NCI-H748 (cell line): ENCODE data around the gene ITM2B.
"Not testable (repeated sequence)": the region's sequence is repeated elsewhere in the genome, so short reads cannot be mapped to it uniquely, and the experiment has no call there.

Experiments
- DNase-seq: peaks from one replicate; lab custom pipeline; 2025; ENCODE audit not compliant: unreplicated experiment; lab: John Stamatoyannopoulos, UW

The ITM2B gene

DNA sequence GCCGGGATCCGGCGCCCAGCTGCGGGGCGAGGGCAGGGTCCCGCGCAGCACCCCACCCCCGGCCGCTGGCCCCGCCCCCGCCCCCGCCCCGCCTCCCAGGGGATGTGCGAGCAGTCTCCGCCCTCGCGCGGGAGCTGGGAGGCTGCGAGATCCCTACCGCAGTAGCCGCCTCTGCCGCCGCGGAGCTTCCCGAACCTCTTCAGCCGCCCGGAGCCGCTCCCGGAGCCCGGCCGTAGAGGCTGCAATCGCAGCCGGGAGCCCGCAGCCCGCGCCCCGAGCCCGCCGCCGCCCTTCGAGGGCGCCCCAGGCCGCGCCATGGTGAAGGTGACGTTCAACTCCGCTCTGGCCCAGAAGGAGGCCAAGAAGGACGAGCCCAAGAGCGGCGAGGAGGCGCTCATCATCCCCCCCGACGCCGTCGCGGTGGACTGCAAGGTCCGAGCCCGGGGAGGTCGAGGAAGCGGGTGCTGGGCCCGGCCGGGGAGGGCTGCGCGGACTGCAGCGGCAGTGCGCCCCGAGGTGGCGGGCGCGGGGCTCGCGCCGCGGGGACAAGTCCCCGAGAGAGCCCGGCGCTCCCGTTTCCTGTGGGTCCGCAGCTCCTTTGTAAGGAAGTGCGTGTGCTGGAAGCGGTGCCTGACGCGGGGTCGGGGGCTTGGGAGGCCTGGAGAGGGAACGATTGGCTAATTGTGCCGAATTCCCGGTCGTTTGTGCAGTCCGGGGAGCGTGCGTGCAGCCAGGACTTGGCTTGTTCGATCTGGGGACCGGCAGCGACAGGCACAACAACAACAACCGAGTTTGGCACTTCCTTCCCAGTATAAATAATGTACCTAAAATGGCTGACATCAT, at the start of gene ITM2B:
Gene ITM2B, plus strand, starts transcription at position 161 of the 843 bp plus-strand sequence. Its CDS starts 155 bp downstream, at position 316.
- DNase-seq = peak; percentile 77

DNA sequence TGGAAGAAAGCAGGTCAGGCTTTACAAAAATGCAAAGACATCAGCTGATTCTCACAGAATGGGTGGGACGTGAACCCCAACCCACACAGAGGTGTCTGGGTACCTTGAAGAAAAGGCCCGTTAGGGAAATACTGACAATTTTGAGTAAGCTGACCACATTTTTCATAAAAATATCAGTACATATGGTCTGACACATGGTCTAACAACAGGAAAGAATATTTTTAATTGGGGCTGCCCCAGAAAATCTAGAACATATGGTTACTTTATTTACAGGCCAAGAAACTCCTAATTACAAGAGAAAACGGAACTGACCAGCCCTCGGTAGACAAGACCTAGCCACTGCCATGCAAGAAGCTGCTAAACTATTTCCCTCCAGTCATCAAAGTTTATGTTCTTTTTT, 48.7 kb upstream of the ITM2B start:
- DNase-seq = no peak

DNA sequence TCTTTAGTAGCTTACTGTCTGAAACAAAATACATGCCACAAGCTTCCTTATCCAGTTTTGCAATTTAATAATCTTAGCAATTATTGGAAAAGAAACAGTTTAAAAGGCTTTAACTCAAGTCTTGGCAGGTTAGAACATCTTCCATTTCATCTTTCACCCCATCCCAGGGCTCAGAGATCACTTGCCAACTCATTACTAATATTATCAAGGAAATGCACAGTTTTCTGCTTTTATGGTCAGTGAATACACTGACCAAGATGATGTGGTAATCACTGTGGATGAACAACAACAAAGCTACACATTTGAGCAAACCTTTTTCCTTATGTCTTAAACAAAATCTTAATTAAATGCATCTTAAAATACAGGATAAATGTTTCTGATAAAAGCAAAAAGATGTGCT, 48.0 kb upstream of the ITM2B start:
- DNase-seq = no peak

DNA sequence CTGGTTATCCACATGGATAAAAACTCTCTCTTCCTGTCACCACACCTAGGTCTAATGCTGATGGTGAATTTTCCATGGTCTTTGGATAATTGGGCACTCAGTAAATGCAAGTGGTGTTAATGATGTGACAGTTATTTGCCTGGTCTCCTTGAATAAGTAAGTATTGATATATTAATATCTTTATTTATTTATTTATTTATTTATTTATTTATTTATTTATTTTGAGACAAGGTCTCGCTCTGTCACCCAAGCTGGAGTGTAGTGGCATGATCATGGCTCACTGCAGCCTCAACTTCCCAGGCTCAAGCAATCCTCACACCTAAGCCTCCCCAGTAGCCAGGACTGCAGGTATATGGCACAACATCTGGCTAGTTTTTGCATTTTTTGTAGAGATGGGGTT, 46.3 kb upstream of the ITM2B start:
- no peak for DNase-seq

DNA sequence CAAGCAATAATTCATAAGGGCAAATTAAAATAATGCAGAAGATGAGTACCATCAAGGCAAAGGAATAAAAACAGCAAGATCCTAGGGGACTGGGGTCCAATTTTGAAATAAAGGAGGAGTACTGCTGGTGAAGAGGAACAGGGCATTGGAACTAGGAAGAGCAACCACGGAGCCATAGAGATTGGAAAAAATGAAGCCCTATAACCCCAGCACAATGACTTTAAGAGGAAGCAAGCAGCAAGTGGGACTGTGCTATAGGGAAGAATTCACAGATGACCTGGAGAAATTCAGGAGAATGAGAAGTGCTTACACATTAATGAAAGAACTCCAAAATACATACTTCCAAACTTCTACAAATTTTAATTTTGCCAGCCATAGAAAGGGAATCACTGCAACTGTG, 44.9 kb upstream of the ITM2B start:
- DNase-seq = no peak

DNA sequence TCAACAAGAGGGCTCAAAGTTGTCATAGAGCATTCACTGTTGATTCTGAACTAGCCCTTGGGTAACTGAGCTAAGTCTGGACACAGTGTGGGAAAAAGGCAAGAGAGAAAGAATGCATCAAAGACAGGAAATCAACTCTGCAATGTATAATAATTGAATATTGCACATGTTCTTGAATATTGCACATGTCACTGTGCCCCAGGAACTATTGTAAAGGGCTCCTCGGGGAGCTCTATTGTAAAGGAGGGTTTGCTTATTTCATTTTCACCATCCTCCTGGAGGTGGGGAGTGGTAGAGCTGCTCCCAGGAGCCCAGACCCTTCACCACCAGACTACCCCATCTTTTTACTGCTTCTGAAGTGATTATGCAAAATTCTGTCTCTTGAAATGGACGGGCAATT, 44.4 kb upstream of the ITM2B start:
- DNase-seq = no peak

DNA sequence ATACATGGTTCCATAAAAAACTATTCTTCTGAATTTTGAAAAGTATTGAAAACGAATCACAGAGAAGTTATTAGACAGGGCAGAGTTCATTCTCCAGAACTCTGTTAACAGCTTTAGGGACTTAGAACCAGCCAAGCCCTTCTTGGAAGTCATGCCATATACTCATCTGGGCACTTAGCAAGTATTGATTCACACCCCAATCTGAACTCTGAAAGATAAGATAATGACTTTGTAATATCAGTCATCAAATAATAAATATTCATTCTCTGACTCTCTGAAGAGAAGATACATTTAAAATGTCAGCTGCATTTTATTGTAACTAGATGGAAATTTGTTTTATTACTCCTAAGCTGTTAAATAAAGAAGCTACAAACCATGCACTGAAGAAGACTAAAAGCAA, 43.8 kb upstream of the ITM2B start:
- no peak for DNase-seq

DNA sequence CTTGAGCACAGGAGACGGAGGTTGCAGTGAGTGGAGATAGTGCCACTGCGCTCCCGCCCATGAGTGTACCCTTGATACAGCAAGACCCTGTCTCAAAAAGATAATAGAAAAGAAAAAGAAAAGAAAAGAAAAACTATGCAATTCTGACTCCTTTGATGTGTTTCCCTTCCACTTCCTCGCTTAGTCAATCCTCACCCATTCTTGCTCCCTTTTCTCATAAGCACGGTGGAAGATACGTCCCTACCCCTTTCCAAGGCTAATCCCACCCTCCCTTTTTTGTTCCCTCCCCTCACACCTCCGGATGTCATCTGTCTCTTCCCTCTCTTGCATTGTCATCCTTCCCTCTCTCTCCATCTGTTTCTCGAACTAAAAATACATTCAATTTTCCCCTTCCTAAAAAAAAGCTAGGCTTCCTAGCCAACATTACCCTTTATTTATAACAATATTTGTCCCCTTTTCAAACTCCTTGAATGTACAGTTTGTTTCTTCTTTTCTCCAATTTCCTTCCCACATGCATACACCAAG, 40.5 kb upstream of the ITM2B start:
- DNase-seq = no peak

DNA sequence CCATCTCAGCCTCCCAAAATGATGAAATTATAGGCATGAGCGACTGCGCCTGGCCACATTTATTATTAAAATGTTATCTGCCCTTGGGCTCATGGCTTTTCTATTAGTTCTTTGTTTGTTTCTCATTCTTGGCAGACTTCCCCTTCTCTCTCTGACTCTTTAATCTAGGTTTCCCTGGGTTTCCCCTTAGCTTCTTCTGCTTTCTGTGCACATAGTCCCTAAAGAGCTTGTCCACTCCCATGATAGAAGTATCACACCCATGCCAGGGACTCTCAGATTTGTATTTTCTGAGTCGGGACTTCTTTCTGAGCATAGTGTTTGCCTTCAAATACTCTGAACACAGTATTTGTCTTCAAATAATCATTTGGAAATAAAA, 38.6 kb upstream of the ITM2B start:
- no peak for DNase-seq

DNA sequence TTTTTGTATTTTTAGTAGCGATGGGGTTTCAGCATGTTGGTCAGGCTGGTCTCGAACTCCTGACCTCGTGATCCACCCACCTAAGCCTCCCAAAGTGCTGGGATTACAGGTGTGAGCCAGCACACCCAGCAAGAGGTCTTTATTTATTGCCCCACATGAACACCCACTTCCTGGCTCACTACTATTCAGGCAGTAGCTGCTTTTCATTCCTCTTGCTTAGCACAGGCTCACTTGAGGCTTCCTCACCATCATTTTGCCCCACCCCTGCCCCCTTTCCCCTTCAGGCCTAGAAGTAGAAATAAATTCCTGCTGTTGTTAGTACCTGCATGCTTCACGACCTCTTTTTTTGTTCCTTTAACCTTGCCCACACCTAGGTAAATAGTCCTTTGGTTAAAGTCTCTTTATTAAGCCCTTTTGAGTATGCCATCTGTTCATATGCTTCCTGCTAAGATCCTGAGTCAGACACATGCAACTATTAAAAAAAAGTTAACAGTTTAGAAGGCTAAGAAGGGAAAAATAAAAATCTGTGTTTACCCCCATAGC, 33.5 kb upstream of the ITM2B start:
- no peak for DNase-seq

DNA sequence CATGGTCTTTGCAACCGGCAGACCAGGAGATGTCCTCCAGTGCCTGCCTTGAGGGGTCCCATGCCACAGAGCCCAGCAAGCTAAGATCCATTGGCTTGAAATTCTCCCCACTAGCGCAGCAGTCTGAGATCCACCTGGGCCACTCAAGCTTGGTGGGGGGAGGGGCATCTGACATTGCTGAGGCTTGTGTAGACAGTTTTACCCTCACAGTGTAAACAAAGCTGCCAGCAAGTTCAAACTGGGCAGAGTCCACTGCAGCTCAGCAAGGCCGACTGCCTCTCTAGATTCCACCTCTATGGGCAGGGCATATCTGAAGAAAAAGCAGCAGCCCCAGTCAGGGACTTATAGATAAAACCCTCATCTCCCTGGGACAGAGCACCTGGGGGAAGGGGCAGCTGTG, 32.0 kb upstream of the ITM2B start:
- DNase-seq = no peak

DNA sequence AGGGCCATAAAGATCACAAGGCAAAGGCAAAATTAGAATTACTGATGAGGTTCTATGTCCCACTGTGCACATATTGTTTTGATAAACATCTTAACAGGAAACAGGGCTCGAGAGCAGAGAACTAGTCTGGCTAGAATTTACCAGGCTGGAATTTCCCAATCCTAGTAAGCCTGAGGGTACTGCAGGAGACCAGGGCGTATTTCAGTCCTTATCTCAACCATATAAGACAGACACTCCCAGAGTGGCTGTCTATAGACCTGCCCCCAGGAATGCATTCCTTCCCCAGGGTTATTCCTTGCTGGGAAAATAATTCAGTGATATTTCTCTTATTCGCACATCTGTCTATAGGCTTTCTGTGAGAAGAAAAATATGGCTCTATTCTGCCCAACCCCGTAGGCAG, 25.8 kb upstream of the ITM2B start:
- not testable (repeated sequence) for DNase-seq

DNA sequence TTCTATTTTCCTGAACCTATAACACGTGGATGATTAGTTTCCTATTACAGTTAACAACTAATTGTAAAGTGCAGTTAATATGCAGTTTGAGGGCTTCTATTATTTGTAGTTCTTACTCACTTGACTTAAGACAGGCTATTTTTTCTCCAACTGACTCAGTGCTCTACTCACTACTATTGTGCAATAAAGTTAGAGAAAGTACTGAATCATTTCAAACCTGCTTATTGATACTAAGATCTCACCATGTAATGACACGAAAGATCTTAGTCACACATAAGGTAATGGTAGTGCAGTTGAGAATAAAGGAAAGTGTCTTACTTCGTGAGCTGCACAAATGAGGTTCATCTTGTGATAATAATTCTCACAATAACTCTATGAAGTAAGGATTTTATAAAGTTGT, 22.8 kb upstream of the ITM2B start:
- DNase-seq = no peak

DNA sequence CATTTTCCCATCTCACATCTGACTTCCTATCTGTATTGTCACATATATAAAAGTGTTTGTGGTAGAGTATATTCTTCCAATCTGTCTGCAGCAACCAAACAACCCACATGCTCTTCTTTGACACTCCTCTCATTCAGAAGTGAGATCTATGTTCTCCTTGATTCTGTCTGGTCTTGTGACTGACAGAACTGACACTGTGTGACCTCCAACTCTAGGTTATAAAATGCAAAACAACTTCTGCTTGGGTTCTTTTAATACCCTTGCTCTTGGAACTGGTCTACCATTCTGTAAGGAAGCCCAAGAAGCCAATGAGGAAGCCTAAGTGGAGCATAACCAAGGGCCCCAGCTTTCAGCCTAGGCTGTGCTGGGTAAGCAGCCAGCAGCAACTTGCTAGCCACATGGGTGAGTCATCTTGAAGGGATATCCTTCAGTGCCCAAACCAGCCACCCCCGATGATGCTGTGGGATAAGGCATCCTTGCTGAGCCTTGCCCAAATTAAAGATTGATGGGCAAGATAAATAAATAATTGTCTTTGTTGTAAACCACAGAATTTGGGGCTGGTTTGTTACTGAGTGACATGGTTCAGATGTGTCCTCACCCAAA, 18.4 kb upstream of the ITM2B start:
- DNase-seq = no peak

DNA sequence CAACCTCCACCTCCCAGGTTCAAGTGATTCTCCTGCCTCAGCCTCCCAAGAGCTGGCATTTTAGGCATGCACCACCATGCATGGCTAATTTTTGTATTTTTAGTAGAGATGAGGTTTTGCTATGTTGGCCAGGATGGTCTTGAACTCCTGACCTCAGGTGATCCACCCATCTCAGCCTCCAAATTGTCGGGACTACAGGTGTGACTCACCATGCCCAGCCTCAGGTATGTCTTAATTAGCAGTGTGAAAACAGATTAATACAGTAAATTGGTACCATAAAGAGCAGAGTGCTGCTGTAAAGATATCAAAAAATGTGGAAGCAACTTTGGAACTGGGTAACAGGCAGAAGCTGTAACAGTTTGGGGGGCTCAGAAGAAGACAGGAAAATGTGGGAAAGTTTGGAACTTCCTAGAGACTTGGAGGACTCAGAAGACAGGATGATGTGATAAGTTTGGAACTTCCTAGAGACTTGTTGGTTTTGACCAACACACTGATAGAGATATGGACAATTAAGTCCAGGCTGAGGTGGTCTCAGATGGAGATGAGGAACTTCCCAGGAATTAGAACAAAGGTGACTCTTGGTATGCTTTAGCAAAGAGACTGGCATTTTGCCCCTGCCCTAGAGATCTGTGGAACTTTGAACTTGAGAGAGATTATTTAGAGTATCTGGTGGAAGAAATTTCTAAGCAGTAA, 17.3 kb upstream of the ITM2B start:
- not testable (repeated sequence) for DNase-seq

DNA sequence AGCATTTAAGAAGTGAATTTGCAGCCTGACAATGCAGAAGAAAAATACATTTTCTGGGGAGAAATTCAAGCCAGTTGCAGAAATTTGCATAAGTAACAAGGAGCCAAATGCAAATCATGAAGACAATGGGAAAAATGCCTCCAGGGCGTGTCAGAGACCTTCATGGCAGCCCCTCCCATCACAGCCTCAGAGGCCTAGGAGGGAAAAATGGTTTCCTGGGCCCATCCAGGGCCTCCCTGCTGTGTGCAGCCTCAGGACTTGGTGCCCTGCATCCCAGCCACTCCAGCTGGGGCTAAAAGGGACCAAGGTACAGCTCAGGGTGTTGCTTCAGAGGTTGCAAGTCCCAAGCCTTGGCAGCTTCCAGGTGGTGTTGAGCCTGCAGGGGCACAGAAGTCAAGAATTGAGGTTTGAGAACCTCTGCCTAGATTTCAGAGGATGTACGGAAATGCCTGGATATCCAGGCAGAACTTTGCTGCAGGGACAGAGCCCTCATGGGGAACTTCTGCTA, 16.7 kb upstream of the ITM2B start:
- DNase-seq = no peak

DNA sequence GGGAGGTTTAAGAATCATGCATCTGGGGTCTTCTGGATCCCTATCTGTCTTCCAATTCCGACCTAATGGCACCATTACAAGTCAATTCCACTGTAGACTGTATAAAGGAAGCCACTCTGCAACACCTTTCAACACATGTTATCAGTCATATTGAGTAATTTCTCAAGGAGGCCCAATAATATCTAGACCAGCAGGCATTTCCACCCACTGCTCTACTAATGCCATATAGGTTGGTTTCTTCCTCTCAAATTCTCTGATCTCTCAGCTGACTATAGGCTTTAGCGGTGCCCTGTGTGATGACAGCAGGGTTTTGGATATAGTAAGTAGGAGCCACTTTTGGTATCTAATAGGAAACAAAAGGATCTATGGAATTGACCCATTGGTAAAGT, 12.4 kb upstream of the ITM2B start:
- no peak for DNase-seq

DNA sequence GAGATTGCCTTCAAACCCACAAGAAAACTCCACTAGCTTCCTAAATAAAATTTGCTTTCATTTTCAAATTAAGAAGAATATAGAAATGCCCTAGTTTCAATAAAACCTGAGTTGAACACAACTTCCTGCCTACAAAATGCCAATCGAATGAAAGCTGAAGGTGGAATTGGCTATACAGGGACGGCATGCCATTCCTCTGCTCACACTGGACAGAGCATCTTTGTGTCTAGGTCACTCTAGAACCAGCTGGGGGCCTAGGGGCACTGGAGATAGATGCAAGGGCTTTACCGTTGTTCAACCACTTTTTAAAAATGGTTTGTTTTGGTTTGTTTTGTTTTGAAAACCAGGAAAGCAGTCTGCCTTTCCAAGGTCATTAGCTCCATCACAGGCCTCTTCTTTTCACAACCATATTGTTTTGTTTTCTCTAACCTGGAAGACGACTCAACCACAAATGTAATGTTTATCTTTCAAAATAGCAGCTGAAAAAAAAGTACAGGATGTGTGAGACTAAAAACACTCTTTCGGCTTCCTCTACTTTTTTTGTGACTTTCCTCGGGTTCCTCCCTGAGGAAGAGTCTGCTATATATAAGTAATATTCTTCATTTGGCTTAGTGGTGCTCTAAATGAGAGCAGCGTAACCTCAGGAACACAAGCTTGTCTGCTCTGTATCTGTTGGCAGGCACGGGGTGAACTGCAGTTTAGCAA, 11.9 kb upstream of the ITM2B start:
- no peak for DNase-seq

DNA sequence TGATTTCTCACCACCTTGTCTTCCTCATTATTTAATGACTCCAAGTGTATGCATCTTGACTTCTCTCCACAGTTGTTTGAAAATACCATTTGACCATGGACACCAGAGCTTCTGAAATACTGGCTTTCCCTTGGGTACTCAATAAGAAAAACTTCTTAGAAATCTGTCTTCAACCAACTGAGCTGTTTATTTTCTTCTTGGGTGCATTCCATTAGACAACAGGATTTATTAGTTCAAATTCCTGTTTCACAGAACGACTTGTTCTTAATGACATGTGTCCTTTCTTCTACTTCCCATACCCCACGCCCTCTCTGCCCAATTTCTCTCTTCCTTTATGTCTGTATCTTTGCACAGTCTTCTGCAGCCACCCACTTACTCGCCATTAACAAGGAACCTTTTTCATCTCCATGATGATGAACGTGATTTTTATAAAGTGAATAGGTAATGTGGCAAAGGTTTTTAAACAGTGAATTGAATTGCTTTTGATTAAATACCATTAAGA, 11.3 kb upstream of the ITM2B start:
- DNase-seq = no peak
